Activated CD4-positive, alpha-beta memory T cell treated with anti-CD3 and anti-CD28 coated beads, Interleukin-2, amount 10 ng/mL, durations not matched to agents 7 days and 5 days (primary cell): ENCODE results near the gene SPTBN4. TPM values are rescaled to one million over a fixed set of nuclear protein-coding genes. Genes with fewer than 3 reads are reported as not detected.

Experiments
- CTCF ChIA-PET: fragments of 350-600 bp; sonication (Branson Sonifier 250); formaldehyde crosslinking; loops from one replicate; lab custom pipeline; 2021; ENCODE audit warnings: antibody characterized with exemption, inconsistent platforms; lab: Charles Lee
- POLR2A ChIA-PET: fragments of 350-600 bp; sonication (Branson Sonifier 250); formaldehyde crosslinking; loops from one replicate; lab custom pipeline; 2021; ENCODE audit warnings: antibody characterized with exemption; lab: Charles Lee
- DNase-seq: peaks from one replicate; pipeline ENCODE4 v3.0.0-alpha.2; 2020
- H3K27ac Mint-ChIP-seq: one replicate; pipeline ENCODE4 v1.8.0; 2021; ENCODE audit warnings: mild to moderate bottlenecking, mixed read lengths
- H3K27me3 Mint-ChIP-seq: one replicate; pipeline ENCODE4 v1.8.0; 2021; ENCODE audit warnings: mixed read lengths
- H3K36me3 Mint-ChIP-seq: one replicate; pipeline ENCODE4 v1.8.0; 2021; ENCODE audit warnings: low read depth, mixed read lengths
- H3K4me1 Mint-ChIP-seq: one replicate; pipeline ENCODE4 v1.8.0; 2021; ENCODE audit warnings: mixed read lengths
- H3K4me3 Mint-ChIP-seq: one replicate; pipeline ENCODE4 v1.8.0; 2021; ENCODE audit warnings: mild to moderate bottlenecking, mixed read lengths
- H3K9me3 Mint-ChIP-seq: one replicate; pipeline ENCODE4 v1.8.0; 2021; ENCODE audit warnings: mixed read lengths
- total RNA-seq, 2 experiments: library from RNA; stranded (reverse); gene quantifications; one replicate each; pipeline ENCODE4 v1.2.3, GENCODE V29; 2021

Gene SPTBN4
- total RNA-seq, 2 experiments from 2014 or later, result 0.60 to 1.3 TPM

GRCh38 chr19:40603071-40603388, 136.2 kb downstream of the SPTBN4 start:
- Mint-ChIP-seq H3K9me3 (no peaks in the 10 kb centered on the region), H3K27ac (no peak overlapping the region), H3K4me1 (peaks cover 80% of the 10 kb centered on the region), H3K27me3 (peaks cover 34% of the 10 kb centered on the region), H3K36me3 (no peaks in the 10 kb centered on the region), H3K4me3 (peak overlapping the region; percentile 86)
- CTCF ChIA-PET, result interaction anchor here (0.6 to 4.9 kb wide), 18 partner anchors 8 to 298 kb away, joined by 3 to 65 read pairs (median 7); partner anchors contain the start of gene BLVRB
- POLR2A ChIA-PET, result interaction anchor here (1.0 to 3.8 kb wide), 9 partner anchors 10 to 147 kb away, joined by 3 to 53 read pairs (median 5); partner anchors contain the start of genes ACTMAP and BLVRB
- DNase-seq, result no peak

GRCh38 chr19:40603389-40604170, 136.8 kb downstream of the SPTBN4 start:
- Mint-ChIP-seq H3K36me3 (no peaks in the 10 kb centered on the region), H3K27ac (peak overlapping the region; percentile 96), H3K9me3 (no peaks in the 10 kb centered on the region), H3K27me3 (peaks cover 30% of the 10 kb centered on the region), H3K4me1 (peaks cover 78% of the 10 kb centered on the region), H3K4me3 (peak overlapping the region; percentile 86)
- ChIA-PET POLR2A (interaction anchor here (1.0 to 3.8 kb wide), 11 partner anchors 11 to 183 kb away, joined by 3 to 53 read pairs (median 5); partner anchors contain the start of genes ACTMAP and BLVRB), CTCF (interaction anchor here (0.6 to 4.9 kb wide), 22 partner anchors 9 to 464 kb away, joined by 3 to 65 read pairs (median 6); partner anchors contain the start of gene BLVRB)
- peak; percentile 100 for DNase-seq

GRCh38 chr19:40604171-40604646, 137.4 kb downstream of the SPTBN4 start:
- Mint-ChIP-seq H3K36me3 (no peaks in the 10 kb centered on the region), H3K9me3 (no peaks in the 10 kb centered on the region), H3K27me3 (peaks cover 25% of the 10 kb centered on the region), H3K4me1 (peaks cover 77% of the 10 kb centered on the region), H3K4me3 (peak overlapping the region; percentile 86), H3K27ac (peak overlapping the region; percentile 96)
- ChIA-PET POLR2A (interaction anchor here (1.0 to 3.8 kb wide), 12 partner anchors 11 to 183 kb away, joined by 3 to 53 read pairs (median 8); partner anchors contain the start of genes ACTMAP, BLVRB, SERTAD3 and SNRPA), CTCF (interaction anchor here (0.6 to 4.9 kb wide), 17 partner anchors 9 to 465 kb away, joined by 3 to 65 read pairs (median 7); partner anchors contain the start of gene BLVRB)
- no peak for DNase-seq

- peak; percentile 42 for DNase-seq
- Mint-ChIP-seq H3K36me3 (no peaks in the 10 kb centered on the region), H3K4me1 (peaks cover 76% of the 10 kb centered on the region), H3K27ac (peak overlapping the region; percentile 96), H3K9me3 (no peaks in the 10 kb centered on the region), H3K27me3 (peaks cover 20% of the 10 kb centered on the region), H3K4me3 (peak overlapping the region; percentile 86)
- ChIA-PET POLR2A (interaction anchor here (1.1 to 3.8 kb wide), 14 partner anchors 10 to 660 kb away, joined by 3 to 53 read pairs (median 5); partner anchors contain the start of genes ACTMAP, BLVRB, SERTAD1 and SERTAD3), CTCF (interaction anchor here (1.1 to 4.9 kb wide), 15 partner anchors 9 to 465 kb away, joined by 3 to 65 read pairs (median 7); partner anchors contain the start of gene BLVRB)
Measured at GRCh38 chr19:40604647-40605215, 137.9 kb downstream of the SPTBN4 start.

GRCh38 chr19:40605216-40605971, 138.6 kb downstream of the SPTBN4 start:
- H3K4me1 Mint-ChIP-seq, result peaks cover 80% of the 10 kb centered on the region
- POLR2A ChIA-PET, result interaction anchor here (0.8 to 3.8 kb wide), 17 partner anchors 9 to 659 kb away, joined by 3 to 53 read pairs (median 5); partner anchors contain the start of genes ACTMAP, BLVRB, RAB4B and SERTAD1
- peaks cover 17% of the 10 kb centered on the region for H3K27me3 Mint-ChIP-seq

GRCh38 chr19:40607311-40608239, 140.8 kb downstream of the SPTBN4 start:
- POLR2A ChIA-PET, result interaction anchor here (1.8 kb wide), 1 partner anchor 15 kb away, joined by 5 read pairs; no protein-coding TSS in a partner anchor

More at GRCh38 chr19:40605216-40605971, 138.6 kb downstream of the SPTBN4 start:
- peak; percentile 92 for DNase-seq
- Mint-ChIP-seq H3K9me3 (no peaks in the 10 kb centered on the region), H3K36me3 (no peaks in the 10 kb centered on the region), H3K4me3 (peak overlapping the region; percentile 86), H3K27ac (peak overlapping the region; percentile 96)
- CTCF ChIA-PET, result interaction anchor here (1.1 to 4.9 kb wide), 10 partner anchors 8 to 466 kb away, joined by 3 to 65 read pairs (median 8); partner anchors contain the start of gene BLVRB

GRCh38 chr19:40608240-40608621, 141.4 kb downstream of the SPTBN4 start:
- H3K9me3 Mint-ChIP-seq, result no peaks in the 10 kb centered on the region
- peak overlapping the region; percentile 53 for H3K4me3 Mint-ChIP-seq
- peaks cover 11% of the 10 kb centered on the region for H3K36me3 Mint-ChIP-seq
- H3K27ac Mint-ChIP-seq, result peak overlapping the region; percentile 18
- peaks cover 83% of the 10 kb centered on the region for H3K4me1 Mint-ChIP-seq
- POLR2A ChIA-PET, result interaction anchor here (2.2 kb wide), 1 partner anchor 655 kb away, joined by 7 read pairs; the partner anchor contains the start of gene HNRNPUL1
- CTCF ChIA-PET, result no interaction called here
- no peak for DNase-seq
- peaks cover 1% of the 10 kb centered on the region for H3K27me3 Mint-ChIP-seq

More at GRCh38 chr19:40607311-40608239, 140.8 kb downstream of the SPTBN4 start:
- peak overlapping the region; percentile 54 for H3K27ac Mint-ChIP-seq
- DNase-seq, result no peak
- no peaks in the 10 kb centered on the region for H3K9me3 Mint-ChIP-seq
- H3K4me3 Mint-ChIP-seq, result peak overlapping the region; percentile 86
- H3K27me3 Mint-ChIP-seq, result peaks cover 5% of the 10 kb centered on the region
- CTCF ChIA-PET, result interaction anchor here (0.9 kb wide), 1 partner anchor 144 kb away, joined by 3 read pairs; no protein-coding TSS in a partner anchor
- H3K36me3 Mint-ChIP-seq, result peaks cover 9% of the 10 kb centered on the region
- peaks cover 84% of the 10 kb centered on the region for H3K4me1 Mint-ChIP-seq

GRCh38 chr19:40608957-40609356, 142.2 kb downstream of the SPTBN4 start:
- ChIA-PET CTCF (interaction anchor here (1.5 to 1.8 kb wide), 2 partner anchors 10 to 38 kb away, joined by 9 to 11 read pairs; no protein-coding TSS in a partner anchor), POLR2A (interaction anchor here (0.9 to 2.2 kb wide), 7 partner anchors 8 to 655 kb away, joined by 3 to 10 read pairs (median 6); partner anchors contain the start of genes HNRNPUL1, LTBP4 and RAB4B)
- Mint-ChIP-seq H3K4me1 (peaks cover 82% of the 10 kb centered on the region), H3K4me3 (peak overlapping the region; percentile 77), H3K27me3 (no peaks in the 10 kb centered on the region), H3K9me3 (no peaks in the 10 kb centered on the region), H3K36me3 (peaks cover 11% of the 10 kb centered on the region), H3K27ac (peak overlapping the region; percentile 96)
- no peak for DNase-seq

GRCh38 chr19:40609561-40610395, 143.0 kb downstream of the SPTBN4 start:
- DNase-seq, result peak; percentile 93
- ChIA-PET CTCF (interaction anchor here (0.8 to 1.9 kb wide), 6 partner anchors 11 to 189 kb away, joined by 3 to 11 read pairs (median 6); partner anchors contain the start of gene EGLN2), POLR2A (interaction anchor here (0.6 to 2.2 kb wide), 14 partner anchors 9 to 654 kb away, joined by 3 to 10 read pairs (median 5); partner anchors contain the start of genes ACTMAP, BLVRB, HNRNPUL1 and LTBP4)
- Mint-ChIP-seq H3K4me3 (peak overlapping the region; percentile 77), H3K4me1 (peaks cover 77% of the 10 kb centered on the region), H3K27ac (peak overlapping the region; percentile 96), H3K36me3 (peaks cover 13% of the 10 kb centered on the region), H3K9me3 (no peaks in the 10 kb centered on the region), H3K27me3 (no peaks in the 10 kb centered on the region)
